ENCODE data around the gene FKRP.
"Not testable (repeated sequence)": the region's sequence is repeated elsewhere in the genome, so short reads cannot be mapped to it uniquely, and the experiment has no call there.

The FKRP gene

DNA sequence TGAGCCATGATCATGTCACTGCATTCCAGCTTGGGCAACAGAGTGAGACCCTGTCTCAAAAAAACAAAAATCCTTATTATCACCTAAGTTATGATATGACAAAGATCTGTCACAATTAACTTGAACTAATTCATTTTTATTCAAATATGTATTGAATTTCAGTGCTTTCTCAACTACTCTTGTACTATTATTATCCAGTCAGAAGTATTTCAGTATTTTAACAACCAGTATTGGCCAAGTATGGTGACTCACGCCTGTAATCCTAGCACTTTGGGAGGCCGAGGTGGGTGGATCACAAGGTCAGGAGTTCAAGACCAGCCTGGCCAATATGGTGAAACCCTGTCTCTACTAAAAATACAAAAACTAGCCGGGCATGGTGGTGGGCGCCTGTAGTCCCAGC is 15.0 kb downstream of the FKRP start:
- CTCF ChIA-PET: interaction anchor here (0.9 kb wide), 1 partner anchor 32 kb away, joined by 3 read pairs; no protein-coding TSS in a partner anchor
- WGBS (ENCODE audit: insufficient coverage): no CpG with 5 or more reads among the region's 4 CpGs
- H3K9me3 ChIP-seq (ENCODE audit: control extremely low read depth in 1 of 5, control insufficient read depth in 4 of 5, insufficient read depth in 2 of 5, low read depth in 1 of 5, low read length in 4 of 5); POLR2A ChIA-PET; H3K4me3 ChIP-seq (ENCODE audit: control insufficient read depth in 1 of 7, extremely low read depth in 1 of 7, insufficient read depth in 4 of 7, low read depth in 2 of 7, low read length in 6 of 7); DNase-seq; H3K27ac ChIP-seq (ENCODE audit: insufficient read depth in 1 of 2, low read depth in 1 of 2, low read length in 2 of 2, poor library complexity in 1 of 2, severe bottlenecking in 2 of 2); H3K27me3 ChIP-seq (replicated peaks in 2 of 5; ENCODE audit: control insufficient read depth in 4 of 5, insufficient read depth in 5 of 5, low read length in 4 of 5): not testable (repeated sequence)
- Histone ChIP-seq H3K36me3 (ENCODE audit: control insufficient read depth in 4 of 4, insufficient read depth in 4 of 4, low read length in 3 of 4) (peaks cover 0 to 12% (median 6%) of the 10 kb centered on the region in 4 experiments), H3K4me1 (ENCODE audit: control extremely low read depth in 1 of 4, control insufficient read depth in 4 of 4, insufficient read depth in 4 of 4, low read length in 3 of 4) (peaks cover 0 to 12% (median 8%) of the 10 kb centered on the region in 4 experiments)

DNA sequence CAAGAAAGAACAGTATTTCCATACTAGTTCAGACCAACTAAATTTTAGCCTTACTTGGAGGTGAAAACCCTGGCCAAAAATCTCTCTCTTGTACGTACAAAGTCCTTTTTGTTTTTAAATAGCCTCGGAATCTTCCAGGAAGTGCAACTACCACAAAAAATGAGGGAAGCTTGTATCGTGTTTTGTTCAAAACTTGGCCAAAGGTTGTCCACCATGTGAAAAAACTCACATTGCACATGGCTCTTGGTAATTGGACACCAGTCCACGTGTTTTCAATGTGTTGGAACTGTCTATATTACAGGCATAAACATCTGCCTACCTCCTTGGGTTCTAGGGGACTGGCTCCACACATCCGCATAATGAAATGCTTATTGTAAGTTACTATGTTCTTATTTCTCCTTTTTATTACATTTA is 15.6 kb downstream of the FKRP start:
- ChIA-PET CTCF (interaction anchor here (0.7 kb wide), 1 partner anchor 25 kb away, joined by 3 read pairs; no protein-coding TSS in a partner anchor), POLR2A (no interaction called here)
- Histone ChIP-seq H3K4me3 (ENCODE audit: control insufficient read depth in 1 of 7, extremely low read depth in 1 of 7, insufficient read depth in 4 of 7, low read depth in 2 of 7, low read length in 6 of 7) (no peak overlapping the region), H3K27me3 (replicated peaks in 2 of 5; ENCODE audit: control insufficient read depth in 4 of 5, insufficient read depth in 5 of 5, low read length in 4 of 5) (no peaks in the 10 kb centered on the region), H3K27ac (ENCODE audit: insufficient read depth in 1 of 2, low read depth in 1 of 2, low read length in 2 of 2, poor library complexity in 1 of 2, severe bottlenecking in 2 of 2) (no peak overlapping the region), H3K9me3 (ENCODE audit: control extremely low read depth in 1 of 5, control insufficient read depth in 4 of 5, insufficient read depth in 2 of 5, low read depth in 1 of 5, low read length in 4 of 5) (no peaks in the 10 kb centered on the region), H3K4me1 (ENCODE audit: control extremely low read depth in 1 of 4, control insufficient read depth in 4 of 4, insufficient read depth in 4 of 4, low read length in 3 of 4) (peaks cover 0 to 12% (median 7%) of the 10 kb centered on the region in 4 experiments), H3K36me3 (ENCODE audit: control insufficient read depth in 4 of 4, insufficient read depth in 4 of 4, low read length in 3 of 4) (peaks cover 0 to 7% (median 4%) of the 10 kb centered on the region in 4 experiments)
- no peak for DNase-seq
- 88% methylated on average over 3 of the region's 5 CpGs for WGBS (ENCODE audit: insufficient coverage)

DNA sequence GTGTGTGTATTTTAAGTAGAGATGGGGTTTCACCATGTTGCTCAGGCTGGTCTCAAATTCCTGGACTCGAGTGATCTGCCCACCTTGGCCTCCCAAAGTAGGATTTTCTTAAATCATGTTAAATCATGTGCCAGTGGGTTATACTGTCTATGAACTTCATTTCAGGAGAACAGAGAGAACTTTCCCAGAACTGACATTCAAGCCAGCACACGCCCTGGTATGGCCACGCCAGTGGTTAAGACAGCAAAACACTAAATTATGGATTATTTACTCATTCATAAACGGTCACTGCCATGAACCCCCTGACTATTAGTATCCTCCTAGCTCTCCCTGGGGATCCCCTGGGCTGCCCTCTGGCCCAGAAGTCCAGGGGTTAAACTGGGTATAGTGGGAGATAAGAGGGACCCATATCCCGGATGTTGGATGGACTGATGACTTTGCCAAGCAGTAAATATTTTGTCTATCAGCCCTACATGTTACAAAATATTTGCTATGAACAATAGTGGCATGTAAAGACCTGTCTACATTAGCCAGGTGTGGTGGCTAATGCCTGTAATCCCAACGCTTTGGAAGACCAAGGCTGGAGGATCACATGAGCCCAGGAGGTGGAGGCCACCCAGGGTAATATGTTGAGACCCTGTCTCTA is 16.5 kb downstream of the FKRP start:
- CTCF ChIA-PET: interaction anchor here (0.7 kb wide), 1 partner anchor 9 kb away, joined by 3 read pairs; no protein-coding TSS in a partner anchor
- H3K4me3 ChIP-seq (ENCODE audit: control insufficient read depth in 1 of 7, extremely low read depth in 1 of 7, insufficient read depth in 4 of 7, low read depth in 2 of 7, low read length in 6 of 7): no peak overlapping the region

GRCh38 chr19:46764817-46765291 is 19.0 kb downstream of the FKRP start:
- Histone ChIP-seq H3K27me3 (replicated peaks in 2 of 5; ENCODE audit: control insufficient read depth in 4 of 5, insufficient read depth in 5 of 5, low read length in 4 of 5) (no peaks in the 10 kb centered on the region), H3K9me3 (ENCODE audit: control extremely low read depth in 1 of 5, control insufficient read depth in 4 of 5, insufficient read depth in 2 of 5, low read depth in 1 of 5, low read length in 4 of 5) (no peaks in the 10 kb centered on the region), H3K4me1 (ENCODE audit: control extremely low read depth in 1 of 4, control insufficient read depth in 4 of 4, insufficient read depth in 4 of 4, low read length in 3 of 4) (no peaks in the 10 kb centered on the region), H3K27ac (ENCODE audit: insufficient read depth in 1 of 2, low read depth in 1 of 2, low read length in 2 of 2, poor library complexity in 1 of 2, severe bottlenecking in 2 of 2) (no peak overlapping the region), H3K4me3 (ENCODE audit: control insufficient read depth in 1 of 7, extremely low read depth in 1 of 7, insufficient read depth in 4 of 7, low read depth in 2 of 7, low read length in 6 of 7) (no peak overlapping the region), H3K36me3 (ENCODE audit: control insufficient read depth in 4 of 4, insufficient read depth in 4 of 4, low read length in 3 of 4) (no peaks in the 10 kb centered on the region)
- DNase-seq: no peak
- CTCF ChIA-PET: interaction anchor here (1.0 to 1.9 kb wide), 7 partner anchors 8 to 75 kb away, joined by 3 to 7 read pairs (median 4); no protein-coding TSS in a partner anchor
- 78% methylated on average over 9 of the region's 11 CpGs for WGBS (ENCODE audit: insufficient coverage)
- POLR2A ChIA-PET: no interaction called here

More for the DNA sequence above, 16.5 kb downstream of the FKRP start:
- Histone ChIP-seq H3K27ac (ENCODE audit: insufficient read depth in 1 of 2, low read depth in 1 of 2, low read length in 2 of 2, poor library complexity in 1 of 2, severe bottlenecking in 2 of 2) (no peak overlapping the region), H3K4me1 (ENCODE audit: control extremely low read depth in 1 of 4, control insufficient read depth in 4 of 4, insufficient read depth in 4 of 4, low read length in 3 of 4) (peaks cover 0 to 4% (median 0%) of the 10 kb centered on the region in 4 experiments), H3K36me3 (ENCODE audit: control insufficient read depth in 4 of 4, insufficient read depth in 4 of 4, low read length in 3 of 4) (peaks cover 0 to 3% (median 1%) of the 10 kb centered on the region in 4 experiments), H3K27me3 (replicated peaks in 2 of 5; ENCODE audit: control insufficient read depth in 4 of 5, insufficient read depth in 5 of 5, low read length in 4 of 5) (no peaks in the 10 kb centered on the region), H3K9me3 (ENCODE audit: control extremely low read depth in 1 of 5, control insufficient read depth in 4 of 5, insufficient read depth in 2 of 5, low read depth in 1 of 5, low read length in 4 of 5) (no peaks in the 10 kb centered on the region)
- 99% methylated on average over 5 of the region's 6 CpGs for WGBS (ENCODE audit: insufficient coverage)
- POLR2A ChIA-PET: no interaction called here
- no peak for DNase-seq

DNA sequence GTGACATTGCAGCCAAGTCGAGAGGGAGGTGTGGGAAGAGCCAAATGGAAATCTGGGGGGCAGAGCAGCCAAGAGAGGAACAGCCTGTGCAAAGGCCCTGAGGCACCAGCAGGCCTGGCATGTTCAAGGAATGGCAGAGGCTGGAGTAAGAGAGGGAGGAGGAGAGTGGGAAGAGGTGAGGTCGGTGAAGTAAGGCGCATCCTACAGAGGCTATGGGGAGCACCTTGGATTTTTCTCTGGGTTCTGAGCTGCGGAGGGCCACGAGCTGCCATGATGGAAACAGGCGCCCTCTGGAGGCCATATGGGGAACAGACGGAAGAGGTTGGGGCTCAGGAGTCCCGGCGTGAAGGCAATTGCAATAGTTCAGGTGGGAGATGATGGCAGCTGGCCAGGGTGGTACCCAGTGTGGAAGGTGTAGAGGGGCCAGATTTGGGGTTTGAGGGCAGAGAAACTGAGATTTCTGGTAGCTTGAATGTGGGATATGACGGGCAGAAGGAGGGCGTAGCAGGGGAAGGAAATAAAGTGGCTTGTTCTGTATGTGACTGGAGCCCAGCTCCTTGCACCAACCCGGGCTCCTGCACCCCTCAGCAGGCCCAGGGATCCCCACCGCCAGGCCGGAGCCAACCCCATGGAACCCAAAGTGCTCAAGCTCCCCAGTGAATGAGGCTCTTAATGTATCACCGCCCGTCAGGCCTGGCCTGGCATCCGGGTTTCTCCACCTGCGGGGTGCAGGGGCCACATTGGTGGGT is 20.9 kb downstream of the FKRP start:
- WGBS (ENCODE audit: insufficient coverage): 76% methylated on average over 15 of the region's 18 CpGs
- H3K27me3 ChIP-seq (replicated peaks in 2 of 5; ENCODE audit: control insufficient read depth in 4 of 5, insufficient read depth in 5 of 5, low read length in 4 of 5): no peaks in the 10 kb centered on the region
- no peak overlapping the region for H3K27ac ChIP-seq (ENCODE audit: insufficient read depth in 1 of 2, low read depth in 1 of 2, low read length in 2 of 2, poor library complexity in 1 of 2, severe bottlenecking in 2 of 2)
- no peaks in the 10 kb centered on the region for H3K4me1 ChIP-seq (ENCODE audit: control extremely low read depth in 1 of 4, control insufficient read depth in 4 of 4, insufficient read depth in 4 of 4, low read length in 3 of 4)
- H3K9me3 ChIP-seq (ENCODE audit: control extremely low read depth in 1 of 5, control insufficient read depth in 4 of 5, insufficient read depth in 2 of 5, low read depth in 1 of 5, low read length in 4 of 5): no peaks in the 10 kb centered on the region
- CTCF ChIA-PET: interaction anchor here (0.6 to 8.1 kb wide), 13 partner anchors 9 to 359 kb away, joined by 3 to 39 read pairs (median 5); partner anchors contain the start of gene SLC1A5
- no peak overlapping the region for H3K4me3 ChIP-seq (ENCODE audit: control insufficient read depth in 1 of 7, extremely low read depth in 1 of 7, insufficient read depth in 4 of 7, low read depth in 2 of 7, low read length in 6 of 7)
- H3K36me3 ChIP-seq (ENCODE audit: control insufficient read depth in 4 of 4, insufficient read depth in 4 of 4, low read length in 3 of 4): no peaks in the 10 kb centered on the region
- POLR2A ChIA-PET: interaction anchor here (0.6 to 1.1 kb wide), 2 partner anchors 22 to 64 kb away, joined by 3 read pairs; no protein-coding TSS in a partner anchor
- peak; percentile 51 to 65 (median 58) for DNase-seq

DNA sequence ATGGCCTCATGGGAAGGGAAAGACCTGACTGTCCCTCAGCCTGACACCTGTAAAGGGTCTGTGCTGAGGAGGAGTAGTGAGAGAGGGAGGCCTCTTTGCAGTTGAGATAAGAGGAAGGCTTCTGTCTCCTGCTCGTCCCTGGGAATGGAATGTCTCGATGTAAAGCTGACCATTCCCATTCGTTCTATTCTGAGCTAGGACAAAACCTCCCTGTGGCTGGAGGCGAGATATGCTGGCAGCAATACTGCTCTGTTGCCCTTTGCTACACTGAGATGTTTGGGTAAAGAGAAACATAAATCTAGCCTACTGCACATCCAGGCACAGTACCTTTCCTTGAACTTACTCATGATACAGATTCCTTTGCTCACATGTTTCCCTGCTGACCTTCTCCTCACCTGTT is 22.9 kb downstream of the FKRP start:
- WGBS (ENCODE audit: insufficient coverage): no CpG with 5 or more reads among the region's 4 CpGs

More for the DNA sequence above, 22.9 kb downstream of the FKRP start:
- POLR2A ChIA-PET; DNase-seq; H3K4me1 ChIP-seq (ENCODE audit: control extremely low read depth in 1 of 4, control insufficient read depth in 4 of 4, insufficient read depth in 4 of 4, low read length in 3 of 4); H3K27me3 ChIP-seq (replicated peaks in 2 of 5; ENCODE audit: control insufficient read depth in 4 of 5, insufficient read depth in 5 of 5, low read length in 4 of 5); H3K4me3 ChIP-seq (ENCODE audit: control insufficient read depth in 1 of 7, extremely low read depth in 1 of 7, insufficient read depth in 4 of 7, low read depth in 2 of 7, low read length in 6 of 7); H3K36me3 ChIP-seq (ENCODE audit: control insufficient read depth in 4 of 4, insufficient read depth in 4 of 4, low read length in 3 of 4); H3K9me3 ChIP-seq (ENCODE audit: control extremely low read depth in 1 of 5, control insufficient read depth in 4 of 5, insufficient read depth in 2 of 5, low read depth in 1 of 5, low read length in 4 of 5); H3K27ac ChIP-seq (ENCODE audit: insufficient read depth in 1 of 2, low read depth in 1 of 2, low read length in 2 of 2, poor library complexity in 1 of 2, severe bottlenecking in 2 of 2): not testable (repeated sequence)
- CTCF ChIA-PET: interaction anchor here (0.6 to 8.1 kb wide), 2 partner anchors 11 to 741 kb away, joined by 3 to 39 read pairs; no protein-coding TSS in a partner anchor

Data from common myeloid progenitor, CD34-positive (primary cell).